Uterus (tissue), 2 donors: ENCODE data around the gene FAM120B.

Source experiments
- POLR2A ChIP-seq, 2 donors: fragments of 450-650 bp; IDR thresholded peaks; one replicate each; pipeline ENCODE4 v1.6.1; 2016; ENCODE audit warnings: antibody characterized with exemption in 2 of 2, mild to moderate bottlenecking in 1 of 2, moderate library complexity in 1 of 2
- TF ChIP-seq, protein P1 (sequence below), 4 experiments: fragments of 200-600 bp in 2 of 4; fragments of 450-650 bp in 2 of 4; sonication (generic) in 2 of 4; IDR thresholded peaks; one replicate each; pipeline ENCODE4 v1.5.1; 2016 to 2019; ENCODE audit warnings: antibody characterized with exemption in 4 of 4, mild to moderate bottlenecking in 2 of 4, moderate library complexity in 1 of 4

DNA sequence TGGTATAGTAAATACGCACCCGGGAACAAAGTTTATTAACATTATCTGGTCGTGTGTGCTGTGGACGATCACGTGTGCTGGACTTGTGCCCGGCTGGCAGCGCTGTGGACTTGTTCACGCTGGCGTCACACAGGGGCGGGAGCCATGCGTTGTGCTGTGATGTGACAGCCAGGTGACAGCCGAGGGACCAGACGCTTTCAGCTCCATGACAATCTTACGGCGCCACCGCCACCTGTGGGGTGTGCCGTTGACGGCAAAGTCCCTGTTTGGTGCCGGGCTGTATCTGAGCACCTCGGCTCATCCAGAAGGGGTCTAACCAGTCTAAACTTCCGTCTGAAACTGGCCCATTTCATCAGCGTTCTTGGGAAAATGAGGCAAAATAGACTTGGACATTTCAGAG, 40.9 kb upstream of the FAM120B start:
- TF ChIP-seq, protein P1, sequence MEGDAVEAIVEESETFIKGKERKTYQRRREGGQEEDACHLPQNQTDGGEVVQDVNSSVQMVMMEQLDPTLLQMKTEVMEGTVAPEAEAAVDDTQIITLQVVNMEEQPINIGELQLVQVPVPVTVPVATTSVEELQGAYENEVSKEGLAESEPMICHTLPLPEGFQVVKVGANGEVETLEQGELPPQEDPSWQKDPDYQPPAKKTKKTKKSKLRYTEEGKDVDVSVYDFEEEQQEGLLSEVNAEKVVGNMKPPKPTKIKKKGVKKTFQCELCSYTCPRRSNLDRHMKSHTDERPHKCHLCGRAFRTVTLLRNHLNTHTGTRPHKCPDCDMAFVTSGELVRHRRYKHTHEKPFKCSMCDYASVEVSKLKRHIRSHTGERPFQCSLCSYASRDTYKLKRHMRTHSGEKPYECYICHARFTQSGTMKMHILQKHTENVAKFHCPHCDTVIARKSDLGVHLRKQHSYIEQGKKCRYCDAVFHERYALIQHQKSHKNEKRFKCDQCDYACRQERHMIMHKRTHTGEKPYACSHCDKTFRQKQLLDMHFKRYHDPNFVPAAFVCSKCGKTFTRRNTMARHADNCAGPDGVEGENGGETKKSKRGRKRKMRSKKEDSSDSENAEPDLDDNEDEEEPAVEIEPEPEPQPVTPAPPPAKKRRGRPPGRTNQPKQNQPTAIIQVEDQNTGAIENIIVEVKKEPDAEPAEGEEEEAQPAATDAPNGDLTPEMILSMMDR (IDR thresholded peaks at IDR 0.05) = no peak
- no peak for TF ChIP-seq POLR2A (IDR thresholded peaks at IDR 0.05)
